ENCODE measurements around the gene CAPS2.

- no peak for TF ChIP-seq POLR2A (IDR thresholded peaks at IDR 0.05; ENCODE audit: low read length)
- TF ChIP-seq GATA1 (IDR thresholded peaks at IDR 0.05; ENCODE audit: low read depth, low read length), result no peak
These were observed 14.6 kb downstream of the CAPS2 start for GRCh38 chr12:75315518-75315917.
